GM04504 (cell line): ENCODE measurements around the gene CBR3.
"Not testable (repeated sequence)": the region's sequence is repeated elsewhere in the genome, so short reads cannot be mapped to it uniquely, and the experiment has no call there.

Experiments used
- DNase-seq: peaks from one replicate; pipeline ENCODE4 v3.0.0-alpha.2; 2012; ENCODE audit warnings: low read depth

Gene CBR3

DNA sequence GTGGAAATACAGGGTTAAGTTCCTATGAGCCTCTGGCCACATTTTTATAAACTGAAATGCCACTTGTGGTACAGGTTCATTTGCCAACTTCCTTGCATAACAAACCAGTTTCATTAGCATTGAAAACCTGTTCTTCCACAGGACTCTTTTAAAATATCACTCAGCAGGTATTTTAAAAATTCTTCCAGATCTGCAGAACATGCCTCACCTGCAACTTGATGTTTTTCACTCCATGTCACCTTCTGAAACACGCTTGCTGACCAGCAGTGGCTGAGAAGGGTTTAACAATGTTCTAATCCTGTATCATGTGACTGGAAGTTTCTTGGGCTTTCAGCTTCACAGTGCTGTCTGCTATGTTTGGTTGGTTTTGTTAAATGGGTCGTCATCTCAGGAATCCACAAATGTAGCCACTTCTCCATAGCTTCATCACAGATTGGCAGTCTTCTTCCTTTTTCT lies 17.6 kb upstream of the CBR3 start:
- no peak for DNase-seq

GRCh38 chr21:36120304-36120888 lies 14.5 kb upstream of the CBR3 start:
- DNase-seq = peak; percentile 40

GRCh38 chr21:36122977-36123376 lies 11.9 kb upstream of the CBR3 start:
- no peak for DNase-seq

GRCh38 chr21:36124395-36124794 lies 10.5 kb upstream of the CBR3 start:
- no peak for DNase-seq

DNA sequence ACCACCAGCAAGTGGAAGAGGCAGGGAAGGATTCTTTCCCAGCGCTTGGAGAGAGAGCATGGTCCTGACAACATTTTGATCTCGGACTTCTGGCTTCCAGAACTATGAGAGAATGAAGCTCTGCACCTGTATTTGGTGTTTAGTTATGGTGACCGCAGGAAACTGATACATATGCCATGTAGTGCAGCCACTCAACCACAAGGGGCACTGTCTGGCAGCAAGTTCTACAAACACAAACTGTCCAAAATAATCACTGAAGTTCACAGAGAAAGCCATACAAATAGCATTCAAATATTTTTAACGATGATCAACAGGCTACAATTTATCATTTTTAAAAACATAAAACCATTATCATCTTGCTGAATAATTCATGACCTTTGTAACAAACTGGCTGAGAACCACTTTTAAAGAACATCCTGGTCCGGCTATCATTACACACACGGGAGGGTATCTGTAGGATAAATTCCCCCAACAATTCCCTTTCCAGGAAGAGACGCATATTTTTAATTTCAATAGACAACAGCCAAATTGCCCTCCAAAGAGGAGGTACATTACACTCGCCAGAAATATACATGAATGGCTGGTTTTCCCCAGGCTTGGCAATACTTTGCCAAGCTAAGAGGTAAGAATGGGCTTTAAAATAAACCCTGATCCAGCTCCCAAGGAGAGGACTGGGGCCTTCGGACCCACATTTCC lies 9.2 kb upstream of the CBR3 start:
- DNase-seq = no peak

DNA sequence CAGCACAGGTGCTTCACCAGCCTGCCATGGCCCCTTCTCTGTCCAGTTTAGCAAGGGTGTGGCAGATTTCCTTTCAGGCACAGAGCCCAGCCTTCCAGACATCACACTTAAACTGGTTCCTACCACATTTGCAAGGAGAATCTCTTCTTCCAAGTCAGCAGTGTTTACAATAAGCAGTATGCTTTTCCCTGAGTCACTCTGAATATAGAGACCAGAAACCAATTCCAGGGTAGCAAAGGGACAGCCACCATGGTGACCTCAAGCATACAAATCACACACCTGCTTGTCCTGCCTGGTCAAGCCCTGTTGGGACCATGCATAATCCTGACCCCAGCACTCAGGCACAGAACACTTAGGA lies 8.7 kb upstream of the CBR3 start:
- no peak for DNase-seq

DNA sequence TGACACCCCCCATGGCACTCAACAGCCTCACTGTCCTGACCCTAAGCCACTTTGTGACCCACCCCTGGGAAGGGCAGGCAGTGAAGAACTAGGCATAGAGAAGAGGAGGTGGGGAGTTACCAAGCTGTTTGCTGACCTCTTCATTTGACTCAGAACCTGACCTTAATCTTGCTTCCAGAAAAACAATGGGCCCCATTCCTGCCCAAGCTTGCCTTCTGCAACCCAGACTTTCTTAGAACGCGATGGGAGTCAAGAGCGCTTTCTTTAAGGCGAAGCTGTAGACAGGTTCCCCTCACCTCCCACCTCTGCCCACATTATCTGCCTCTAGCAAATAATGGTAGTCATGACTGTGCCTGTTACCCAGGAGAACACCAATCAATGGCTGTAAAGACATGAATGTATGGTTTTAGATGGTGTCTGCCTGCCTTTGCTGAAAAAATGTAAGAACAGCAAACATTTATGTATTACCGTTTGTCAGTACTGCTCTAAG lies 8.2 kb upstream of the CBR3 start:
- DNase-seq = no peak

- no peak for DNase-seq
Observed at GRCh38 chr21:36127250-36127904, 7.5 kb upstream of the CBR3 start.

DNA sequence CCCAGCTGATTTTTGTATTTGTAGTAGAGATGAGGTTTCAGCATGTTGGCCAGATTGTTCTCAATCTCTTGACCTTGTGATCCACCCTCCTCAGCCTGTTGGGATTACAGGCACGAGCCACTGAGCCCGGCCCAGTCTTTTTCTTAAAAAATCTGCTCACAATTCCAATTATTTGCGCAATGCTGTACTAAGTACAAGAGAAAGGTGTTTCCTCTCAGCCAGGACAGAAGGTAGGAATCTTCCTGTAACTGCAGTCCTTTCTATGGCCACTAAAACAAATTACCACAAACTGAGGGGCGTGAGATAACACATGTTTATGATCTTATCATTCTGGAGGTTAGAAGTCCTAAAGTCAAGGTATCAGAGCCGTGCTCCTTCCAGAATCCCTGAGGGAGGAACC lies 6.9 kb upstream of the CBR3 start:
- DNase-seq = no peak

GRCh38 chr21:36129219-36129618 lies 5.7 kb upstream of the CBR3 start:
- DNase-seq = no peak

- not testable (repeated sequence) for DNase-seq
Observed at GRCh38 chr21:36130414-36130762, 4.5 kb upstream of the CBR3 start.

- DNase-seq = not testable (repeated sequence)
Observed at GRCh38 chr21:36130839-36131238, 4.0 kb upstream of the CBR3 start.

- no peak for DNase-seq
Observed at GRCh38 chr21:36132696-36133095, 2.2 kb upstream of the CBR3 start.

DNA sequence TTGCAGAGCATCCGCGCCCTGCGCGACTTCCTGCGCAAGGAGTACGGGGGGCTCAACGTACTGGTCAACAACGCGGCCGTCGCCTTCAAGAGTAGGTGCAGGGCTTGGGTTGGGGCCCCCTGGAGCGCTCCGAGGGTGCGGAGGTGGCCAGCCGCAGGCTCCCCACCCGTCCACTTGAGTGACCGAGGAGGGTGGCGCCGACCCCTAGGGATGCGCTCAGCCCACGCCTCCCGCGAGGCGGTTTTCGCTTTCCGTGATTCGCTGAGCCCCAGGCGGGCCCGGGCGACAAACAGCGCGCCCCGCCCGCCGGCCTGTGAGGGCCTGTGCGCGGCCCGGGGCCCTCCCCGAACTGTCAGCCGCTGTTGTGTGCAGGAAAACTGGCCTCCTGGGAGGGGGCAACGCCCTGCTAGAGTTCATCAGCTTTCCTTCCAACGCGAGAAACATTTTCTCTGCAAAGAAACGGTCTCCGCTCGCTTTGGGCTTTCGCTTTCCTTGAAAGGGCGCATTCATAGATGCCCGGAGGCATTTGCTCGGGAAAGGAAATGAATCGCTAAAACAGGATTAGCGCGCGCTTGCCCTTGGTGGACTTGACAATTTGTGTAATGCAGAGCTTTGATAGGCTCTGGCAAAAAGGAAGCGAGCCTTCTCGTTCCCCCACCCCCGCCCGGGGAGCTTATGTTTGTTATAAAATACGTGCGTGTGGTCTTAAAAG lies 668 bp downstream of the CBR3 start:
- peak; percentile 52 for DNase-seq

DNA sequence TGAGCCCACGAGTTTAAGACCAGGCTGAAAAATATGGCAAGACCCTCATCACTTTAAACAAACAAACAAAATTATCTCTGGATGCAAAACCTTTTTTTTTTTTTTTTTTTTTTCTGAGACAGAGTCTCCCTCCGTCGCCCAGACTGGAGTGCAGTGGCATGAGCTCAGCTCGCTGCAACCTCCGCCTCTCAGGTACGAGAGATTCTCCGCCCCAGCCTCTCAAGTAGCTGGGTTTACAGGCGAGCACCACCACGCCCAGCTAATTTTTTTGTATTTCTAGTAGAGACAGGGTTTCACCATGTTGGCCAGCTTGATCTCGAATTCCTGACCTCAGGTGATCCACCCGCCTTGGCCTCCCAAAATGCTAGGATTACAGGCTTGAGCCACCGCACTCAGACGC lies 4.9 kb downstream of the CBR3 start:
- DNase-seq = not testable (repeated sequence)

DNA sequence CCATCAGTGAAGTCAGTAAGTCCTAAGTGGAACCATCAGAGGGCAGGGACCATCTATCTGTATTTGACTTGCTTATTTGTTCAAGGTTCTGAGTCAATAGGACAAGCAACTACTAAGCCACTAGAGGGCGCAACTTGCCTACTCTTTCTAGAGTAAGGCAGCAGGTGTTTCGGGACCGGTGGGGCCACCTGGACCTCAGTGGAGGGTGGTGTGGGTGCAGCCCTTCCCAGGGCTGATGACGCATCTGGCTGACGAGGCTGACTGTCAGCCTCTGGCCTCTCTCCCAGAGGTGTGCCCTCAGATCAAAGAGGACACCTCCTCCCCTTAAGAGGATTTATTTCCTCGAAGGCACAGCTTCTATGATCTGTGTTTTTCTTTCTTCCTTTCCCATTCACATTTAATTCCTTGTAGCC lies 6.6 kb downstream of the CBR3 start:
- peak; percentile 56 for DNase-seq

- DNase-seq = not testable (repeated sequence)
Observed at GRCh38 chr21:36144233-36144632, 9.4 kb downstream of the CBR3 start.

- no peak for DNase-seq
Observed at GRCh38 chr21:36145259-36145658, 10.4 kb downstream of the CBR3 start.

DNA sequence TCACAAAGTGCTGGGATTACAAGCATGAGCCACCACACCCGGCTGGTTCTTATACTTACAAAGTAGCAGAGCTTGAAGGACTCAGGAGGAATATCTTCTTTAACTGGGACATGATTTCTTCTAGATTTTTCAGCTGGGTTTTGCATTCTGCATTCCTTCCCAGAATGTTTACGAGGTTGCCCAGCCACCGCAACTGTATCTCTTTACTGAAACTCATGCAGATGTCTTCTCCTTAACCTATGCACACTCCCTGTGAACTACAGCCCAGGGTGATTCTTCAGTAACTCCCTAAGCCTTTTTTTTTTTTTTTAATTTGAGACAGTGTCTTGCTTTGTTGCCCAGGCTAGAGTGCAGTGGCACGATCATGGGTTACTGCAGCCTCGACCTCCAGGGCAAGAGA lies 13.0 kb downstream of the CBR3 start:
- DNase-seq = no peak

DNA sequence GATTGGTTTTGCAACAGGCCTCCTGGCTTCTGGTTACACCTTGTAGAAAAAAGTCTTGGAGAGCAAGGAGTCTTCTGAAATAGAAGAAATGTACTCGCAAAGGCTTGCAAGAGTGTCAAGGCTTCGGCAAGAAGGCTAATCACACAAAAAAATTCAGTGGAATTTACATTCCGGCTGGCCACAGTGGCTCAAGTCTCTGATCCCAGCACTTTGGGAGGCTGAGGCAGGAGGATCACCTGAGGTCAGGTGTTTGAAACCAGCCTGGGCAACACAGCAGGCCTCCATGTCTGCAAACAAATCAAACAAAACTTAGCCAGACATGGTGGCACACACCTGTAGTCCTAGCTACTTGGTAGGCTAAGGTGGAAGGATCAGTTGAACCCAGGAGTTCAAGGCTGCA lies 14.0 kb downstream of the CBR3 start:
- DNase-seq = no peak

DNA sequence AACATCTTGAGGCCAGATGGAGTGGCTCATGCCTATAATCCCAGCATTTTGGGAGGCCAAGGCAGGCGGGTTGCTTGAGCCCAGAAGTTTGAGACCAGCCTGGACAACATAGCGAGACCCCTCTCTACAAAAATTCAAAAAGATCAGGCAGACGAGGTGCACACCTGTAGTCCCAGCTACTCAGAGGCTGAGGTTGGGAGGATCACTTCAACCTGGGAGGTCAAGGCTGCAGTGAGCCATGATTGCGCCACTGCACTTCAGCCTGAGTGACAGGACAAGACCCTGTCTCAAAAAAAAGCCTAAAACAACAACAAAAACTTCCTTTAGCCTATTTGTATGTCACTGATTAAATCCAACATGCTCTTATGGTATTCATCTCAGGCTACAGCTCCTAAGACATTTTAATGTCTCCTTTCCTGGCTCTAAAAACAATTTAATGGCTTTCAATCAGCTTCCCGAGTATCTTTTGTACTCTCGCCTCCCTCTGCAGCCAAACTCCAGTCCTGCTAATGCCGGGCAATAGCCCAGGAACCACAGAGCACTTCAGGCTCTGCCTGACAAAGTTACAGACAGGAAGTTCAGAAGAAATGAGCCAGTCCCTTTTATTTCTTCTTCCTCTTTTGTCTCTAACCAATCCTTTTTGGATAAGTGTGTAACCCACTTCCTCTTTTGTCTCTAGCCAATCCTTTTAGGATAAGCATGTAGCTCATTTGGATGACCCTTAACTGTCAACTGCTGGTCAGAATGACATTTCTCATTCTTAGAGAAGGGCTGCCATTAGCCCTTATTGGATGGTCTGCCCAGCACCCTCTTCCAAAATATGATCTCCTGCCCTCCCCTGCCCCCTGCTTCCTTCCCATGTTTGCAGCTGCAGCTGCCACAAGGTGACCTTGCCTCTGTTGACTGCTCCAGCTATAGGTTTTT lies 15.2 kb downstream of the CBR3 start:
- DNase-seq = peak; percentile 44
